Measurements from ENCODE around the gene KNCN.

DNA sequence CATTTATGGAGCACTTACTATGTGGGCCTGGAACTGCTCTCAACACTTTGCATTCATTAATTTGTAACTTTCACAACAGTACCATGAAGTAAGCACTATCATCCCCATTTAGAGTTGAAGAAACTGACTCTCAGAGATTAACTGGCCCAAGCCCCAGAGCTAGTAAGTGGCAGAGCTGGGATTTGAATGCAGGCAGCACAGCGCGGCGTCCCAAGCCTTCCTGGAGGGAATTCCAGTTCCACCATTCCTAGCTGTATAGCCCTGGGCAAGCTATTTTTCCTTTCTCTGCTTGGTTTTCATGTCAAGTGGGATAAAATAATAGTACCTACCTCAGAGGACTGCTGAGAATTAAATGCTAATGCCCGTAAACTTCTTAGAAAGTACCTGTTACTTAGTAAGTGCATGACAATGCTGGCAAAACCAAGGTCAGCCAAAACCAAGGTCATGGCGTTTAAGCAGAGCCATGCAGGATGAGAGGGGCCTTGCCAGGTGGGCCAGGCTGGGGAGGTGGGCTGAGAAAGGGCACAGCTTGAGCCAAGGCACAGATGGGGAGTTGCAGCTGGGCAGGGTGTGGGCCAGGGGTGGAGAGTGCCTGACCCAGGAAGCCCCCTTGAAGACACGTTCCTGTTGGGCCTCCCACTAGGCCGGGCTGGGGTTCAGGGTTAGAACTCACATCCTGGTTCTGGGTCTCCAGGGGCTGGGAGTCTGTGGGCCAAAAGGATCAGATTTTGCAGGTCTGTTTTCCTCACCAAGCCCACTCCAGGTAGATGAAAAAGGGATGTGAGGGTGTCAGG lies 4.6 kb upstream of the KNCN start:
- TF ChIP-seq, protein P1, sequence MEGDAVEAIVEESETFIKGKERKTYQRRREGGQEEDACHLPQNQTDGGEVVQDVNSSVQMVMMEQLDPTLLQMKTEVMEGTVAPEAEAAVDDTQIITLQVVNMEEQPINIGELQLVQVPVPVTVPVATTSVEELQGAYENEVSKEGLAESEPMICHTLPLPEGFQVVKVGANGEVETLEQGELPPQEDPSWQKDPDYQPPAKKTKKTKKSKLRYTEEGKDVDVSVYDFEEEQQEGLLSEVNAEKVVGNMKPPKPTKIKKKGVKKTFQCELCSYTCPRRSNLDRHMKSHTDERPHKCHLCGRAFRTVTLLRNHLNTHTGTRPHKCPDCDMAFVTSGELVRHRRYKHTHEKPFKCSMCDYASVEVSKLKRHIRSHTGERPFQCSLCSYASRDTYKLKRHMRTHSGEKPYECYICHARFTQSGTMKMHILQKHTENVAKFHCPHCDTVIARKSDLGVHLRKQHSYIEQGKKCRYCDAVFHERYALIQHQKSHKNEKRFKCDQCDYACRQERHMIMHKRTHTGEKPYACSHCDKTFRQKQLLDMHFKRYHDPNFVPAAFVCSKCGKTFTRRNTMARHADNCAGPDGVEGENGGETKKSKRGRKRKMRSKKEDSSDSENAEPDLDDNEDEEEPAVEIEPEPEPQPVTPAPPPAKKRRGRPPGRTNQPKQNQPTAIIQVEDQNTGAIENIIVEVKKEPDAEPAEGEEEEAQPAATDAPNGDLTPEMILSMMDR (IDR thresholded peaks at IDR 0.05 in 4 of 5, conservative IDR thresholded peaks at IDR 0.05 in 1 of 5), result no peak
- TF ChIP-seq POLR2A (IDR thresholded peaks at IDR 0.05), result no peak

Data from gastrocnemius medialis (tissue), 4 donors.